Sigmoid colon (tissue), 7 donors: ENCODE measurements around the gene CNKSR1. TPM values are rescaled to one million over a fixed set of nuclear protein-coding genes. Genes with fewer than 3 reads are reported as not detected.
"Not testable (repeated sequence)": the region's sequence is repeated elsewhere in the genome, so short reads cannot be mapped to it uniquely, and the experiment has no call there.

Source experiments
- DNase-seq: peaks from one replicate; pipeline ENCODE4 v3.0.0-alpha.2; 2019
- H3K27ac ChIP-seq, 4 donors: fragments of 200-600 bp; sonication (generic); one replicate each; pipeline ENCODE4 v1.5.1; 2016 to 2019; ENCODE audit warnings: mild to moderate bottlenecking in 1 of 4
- H3K27me3 ChIP-seq, 3 donors: fragments of 200-600 bp; sonication (generic); one replicate each; pipeline ENCODE4 v1.5.1; 2019; ENCODE audit warnings: mild to moderate bottlenecking in 1 of 3
- H3K36me3 ChIP-seq, 4 donors: fragments of 200-600 bp; sonication (generic); one replicate each; pipeline ENCODE4 v1.5.1; 2016 to 2019
- H3K4me1 ChIP-seq, 4 donors: fragments of 200-600 bp; sonication (generic); one replicate each; pipeline ENCODE4 v1.5.1; 2017 to 2019
- H3K4me3 ChIP-seq, 4 donors: fragments of 200-600 bp; sonication (generic); one replicate each; pipeline ENCODE4 v1.5.1; 2017 to 2019; ENCODE audit warnings: mild to moderate bottlenecking in 2 of 4, moderate library complexity in 1 of 4
- H3K9me3 ChIP-seq, 4 donors: fragments of 200-600 bp in 3 of 4; sonication (generic) in 3 of 4; one replicate each; pipeline versions ENCODE4 v1.5.1 to v1.6.1; 2013 to 2019
- EP300 ChIP-seq, 4 donors: sonication (generic); formaldehyde crosslinking; IDR thresholded peaks; one replicate each; pipeline ENCODE4 v1.6.1; 2017; ENCODE audit warnings: antibody characterized with exemption in 4 of 4
- POLR2A ChIP-seq, 2 donors: fragments of 450-650 bp; IDR thresholded peaks; one replicate each; pipeline ENCODE4 v1.6.1; 2016; ENCODE audit warnings: antibody characterized with exemption in 2 of 2, mild to moderate bottlenecking in 2 of 2, moderate library complexity in 2 of 2
- POLR2AphosphoS5 ChIP-seq, 4 donors: sonication (generic); formaldehyde crosslinking; IDR thresholded peaks; one replicate each; pipeline ENCODE4 v1.6.1; 2017; ENCODE audit warnings: antibody characterized with exemption in 4 of 4
- WGBS, 2 donors: extraction: QIAGEN DNeasy Blood & Tissue Kit; methylation state at CpG; one replicate each; pipeline ENCODE4 v1.1.7; 2013; 5-methylcytosine and 5-hydroxymethylcytosine counted together
- intact Hi-C: fragments of 100-400 bp; cut with DNase I; formaldehyde crosslinking; loops from one replicate; pipeline ENCODE4 v1.15.1; 2023
- polyA plus RNA-seq, 3 donors: library from polyadenylated mRNA; stranded (reverse); fragments of 200-250 nt; gene quantifications; one replicate each; pipeline ENCODE4 v1.2.3, GENCODE V29; 2013
- total RNA-seq, 4 donors: library from RNA; depleted of rRNA; stranded (reverse); fragments of >200 nt; gene quantifications; one replicate each; pipeline ENCODE4 v1.1.0, GENCODE V29; 2016
- TF ChIP-seq, protein P1 (sequence below), 4 experiments: fragments of 450-650 bp in 3 of 4; fragments of 200-600 bp in 1 of 4; IDR thresholded peaks; one replicate each; pipeline ENCODE4 v1.5.1; 2016 to 2019; ENCODE audit warnings: antibody characterized with exemption in 4 of 4, mild to moderate bottlenecking in 3 of 4, moderate library complexity in 2 of 4
- donor health status: healthy with polysubstance abuse.
- donor health status: Bipolar disorder and iron deficiency.
- donor health status: healthy.

Gene CNKSR1
- total and polyA plus RNA-seq, 7 donors: 0.82 to 29.0 (median 9.3) TPM; not detected in 1

DNA sequence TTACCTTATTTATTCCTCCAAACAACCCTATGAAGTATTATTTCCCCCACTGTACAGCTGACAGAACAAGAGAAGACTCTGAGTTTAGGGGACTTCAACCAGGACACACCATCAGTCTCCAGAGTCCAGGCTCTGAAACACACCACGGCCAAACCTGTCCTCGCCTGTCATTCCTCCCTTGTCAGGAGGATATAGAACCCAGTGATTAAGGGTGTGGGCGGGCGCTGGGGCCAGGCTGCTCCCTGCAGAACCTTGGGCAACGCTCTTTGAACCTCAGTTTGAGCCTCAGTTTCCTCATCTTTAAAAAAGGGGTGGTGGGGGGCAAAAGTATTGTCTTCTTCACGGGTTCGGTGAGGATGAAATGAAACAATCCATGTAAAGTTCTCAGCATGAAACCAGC lies 47.3 kb downstream of the CNKSR1 start:
- TF ChIP-seq POLR2A (IDR thresholded peaks at IDR 0.05): no peak
- no peak for TF ChIP-seq POLR2AphosphoS5 (IDR thresholded peaks at IDR 0.05)
- TF ChIP-seq EP300 (IDR thresholded peaks at IDR 0.05): no peak
- TF ChIP-seq, protein P1, sequence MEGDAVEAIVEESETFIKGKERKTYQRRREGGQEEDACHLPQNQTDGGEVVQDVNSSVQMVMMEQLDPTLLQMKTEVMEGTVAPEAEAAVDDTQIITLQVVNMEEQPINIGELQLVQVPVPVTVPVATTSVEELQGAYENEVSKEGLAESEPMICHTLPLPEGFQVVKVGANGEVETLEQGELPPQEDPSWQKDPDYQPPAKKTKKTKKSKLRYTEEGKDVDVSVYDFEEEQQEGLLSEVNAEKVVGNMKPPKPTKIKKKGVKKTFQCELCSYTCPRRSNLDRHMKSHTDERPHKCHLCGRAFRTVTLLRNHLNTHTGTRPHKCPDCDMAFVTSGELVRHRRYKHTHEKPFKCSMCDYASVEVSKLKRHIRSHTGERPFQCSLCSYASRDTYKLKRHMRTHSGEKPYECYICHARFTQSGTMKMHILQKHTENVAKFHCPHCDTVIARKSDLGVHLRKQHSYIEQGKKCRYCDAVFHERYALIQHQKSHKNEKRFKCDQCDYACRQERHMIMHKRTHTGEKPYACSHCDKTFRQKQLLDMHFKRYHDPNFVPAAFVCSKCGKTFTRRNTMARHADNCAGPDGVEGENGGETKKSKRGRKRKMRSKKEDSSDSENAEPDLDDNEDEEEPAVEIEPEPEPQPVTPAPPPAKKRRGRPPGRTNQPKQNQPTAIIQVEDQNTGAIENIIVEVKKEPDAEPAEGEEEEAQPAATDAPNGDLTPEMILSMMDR (IDR thresholded peaks at IDR 0.05): no peak
- peaks cover 0 to 11% (median 10%) of the 10 kb centered on the region in 4 donors for H3K4me1 ChIP-seq
- peaks cover 7 to 46% (median 16%) of the 10 kb centered on the region in 3 donors for H3K27me3 ChIP-seq
- 67 to 82% methylated on average over 7 of the region's 7 CpGs for WGBS, 2 donors
- H3K9me3 ChIP-seq: no peaks in the 10 kb centered on the region
- H3K4me3 ChIP-seq: peak overlapping the region in 1 of 4 donors; percentile 41
- intact Hi-C loops: no loop called here
- DNase-seq: peak; percentile 10
- no peak overlapping the region for H3K27ac ChIP-seq
- H3K36me3 ChIP-seq: no peaks in the 10 kb centered on the region

DNA sequence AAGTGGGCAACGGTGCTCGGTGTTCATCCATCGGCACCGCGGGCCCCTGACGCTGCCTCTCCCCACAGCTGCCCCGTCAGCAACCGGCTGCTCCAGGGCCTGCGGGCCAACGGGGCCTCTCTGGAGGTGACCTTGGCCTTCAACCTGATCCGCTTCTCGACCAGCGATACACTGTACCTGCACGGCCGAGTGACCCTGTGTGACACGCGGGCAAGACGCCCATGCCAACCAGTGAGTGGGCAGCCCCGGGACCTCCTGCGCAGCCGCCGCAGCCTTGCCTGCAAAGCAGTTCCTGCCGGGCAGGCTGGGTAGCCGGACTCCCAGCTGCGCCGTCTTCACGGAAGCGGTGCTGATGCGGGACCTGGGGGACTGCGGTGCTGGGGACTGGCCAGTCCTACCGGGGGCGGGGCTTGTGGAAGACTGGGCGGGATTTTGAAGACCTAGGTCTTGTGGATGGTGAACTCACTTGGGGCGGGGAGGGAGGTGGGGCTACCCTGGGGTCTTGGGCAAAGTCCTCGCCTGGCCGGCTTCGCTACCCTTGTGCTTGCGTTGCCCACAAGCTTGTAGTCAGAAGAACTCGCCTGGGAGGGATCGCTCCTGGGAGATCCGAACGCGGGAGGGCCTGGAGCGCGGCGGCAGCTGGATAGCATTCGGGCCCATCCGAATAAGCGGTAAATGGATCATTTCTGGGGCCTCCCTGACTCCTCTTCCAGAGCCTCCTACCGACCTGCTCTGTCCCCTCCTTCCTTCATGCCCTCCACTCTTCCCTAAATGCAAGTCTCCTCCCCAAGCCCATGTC lies 47.9 kb downstream of the CNKSR1 start:
- DNase-seq: peak; percentile 70
- peak overlapping the region in 3 of 4 donors; percentile 34 to 41 (median 39) for H3K4me3 ChIP-seq
- intact Hi-C loops: no loop called here
- WGBS, 2 donors: 4 to 9% methylated on average over 50 of the region's 50 CpGs
- TF ChIP-seq POLR2AphosphoS5 (IDR thresholded peaks at IDR 0.05): no peak
- no peak for TF ChIP-seq POLR2A (IDR thresholded peaks at IDR 0.05)
- TF ChIP-seq, protein P1 (IDR thresholded peaks at IDR 0.05): no peak
- no peak for TF ChIP-seq EP300 (IDR thresholded peaks at IDR 0.05)
- peaks cover 7 to 46% (median 16%) of the 10 kb centered on the region in 3 donors for H3K27me3 ChIP-seq
- H3K36me3 ChIP-seq: no peaks in the 10 kb centered on the region
- H3K27ac ChIP-seq: no peak overlapping the region
- H3K9me3 ChIP-seq: no peaks in the 10 kb centered on the region
- H3K4me1 ChIP-seq: peaks cover 0 to 11% (median 10%) of the 10 kb centered on the region in 4 donors

DNA sequence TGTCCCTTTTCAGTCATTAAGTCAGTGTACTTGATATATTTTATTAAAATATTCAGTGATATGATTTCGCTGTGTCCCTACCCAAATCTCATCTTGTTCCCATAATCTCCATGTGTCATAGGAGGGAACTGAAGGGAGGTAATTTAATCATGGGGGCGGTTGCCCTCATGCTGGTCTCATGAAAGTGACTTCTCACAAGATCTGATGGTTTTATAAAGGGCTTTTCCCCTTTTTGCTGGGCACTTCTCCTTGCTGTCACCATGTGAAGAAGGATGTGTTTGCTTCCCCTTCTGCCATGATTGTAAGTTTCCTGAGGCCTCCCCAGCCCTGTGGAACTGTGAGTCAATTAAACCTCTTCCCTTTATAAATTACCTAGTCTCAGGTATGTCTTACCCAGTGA lies 53.4 kb downstream of the CNKSR1 start:
- peaks cover 0 to 14% (median 9%) of the 10 kb centered on the region in 4 donors for H3K4me1 ChIP-seq
- not testable (repeated sequence) for H3K36me3 ChIP-seq, H3K4me3 ChIP-seq, DNase-seq, H3K27ac ChIP-seq, H3K9me3 ChIP-seq
- H3K27me3 ChIP-seq: peaks cover 5 to 34% (median 7%) of the 10 kb centered on the region in 3 donors
- intact Hi-C loops: loop anchor here (5.0 kb wide), 2 partner anchors 52 to 118 kb away; partner anchors contain the start of genes PDIK1L and SH3BGRL3
- WGBS, 2 donors: 82 to 89% methylated on average over 2 of the region's 2 CpGs

DNA sequence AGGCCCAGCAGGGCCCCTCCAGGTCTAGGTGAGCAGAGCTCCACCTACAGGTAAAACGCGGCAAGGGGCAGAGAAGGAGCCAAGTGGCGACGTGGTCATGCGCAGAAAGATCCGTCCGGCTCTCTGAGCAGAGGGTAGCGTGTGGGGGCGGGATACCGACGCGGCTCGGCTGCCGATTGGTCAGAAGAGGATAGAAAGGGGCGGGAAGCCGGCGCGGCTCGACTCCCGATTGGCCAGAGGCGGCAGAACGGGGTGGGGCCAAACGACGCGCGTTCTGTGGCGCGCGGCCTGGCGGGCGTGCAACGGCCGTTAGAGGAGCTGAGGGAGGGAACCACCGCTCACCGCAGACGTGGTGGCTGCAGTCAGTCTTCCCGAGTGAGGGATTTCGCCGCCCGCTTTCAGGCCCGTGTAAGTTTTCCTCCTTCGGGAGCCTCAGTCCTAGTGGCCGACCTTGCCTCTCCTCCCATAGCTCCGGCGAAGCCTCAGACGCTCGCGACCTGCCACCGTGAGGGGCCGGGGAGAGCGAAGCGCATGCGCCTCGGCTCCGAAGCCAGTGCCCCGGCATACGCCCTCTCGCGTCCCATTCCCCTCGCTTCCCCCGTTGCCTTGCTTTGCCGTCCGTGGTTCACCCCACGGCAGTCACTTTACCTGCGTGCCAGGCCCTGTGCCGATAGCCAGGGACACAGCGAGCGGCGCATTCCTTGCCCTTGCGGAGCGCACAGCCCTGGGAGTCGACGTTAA lies 56.8 kb downstream of the CNKSR1 start, which contains the start of gene CEP85:
Gene CEP85, plus strand, starts transcription at position 298 of the 741 bp plus-strand sequence. CDS start 5,584 bp downstream, outside the sequence.
- Histone ChIP-seq H3K36me3 (no peaks in the 10 kb centered on the region), H3K4me1 (peaks cover 0 to 13% (median 8%) of the 10 kb centered on the region in 4 donors), H3K27me3 (peaks cover 0 to 3% (median 0%) of the 10 kb centered on the region in 3 donors), H3K27ac (peak within 1 kb of the TSS; percentile 89 to 94 (median 90)), H3K4me3 (peak within 1 kb of the TSS; percentile 58 to 67 (median 60)), H3K9me3 (no peaks in the 10 kb centered on the region)
- TF ChIP-seq EP300 (IDR thresholded peaks at IDR 0.05) (no peak), POLR2AphosphoS5 (IDR thresholded peaks at IDR 0.05) (peak; percentile 79 to 94 (median 87)), POLR2A (IDR thresholded peaks at IDR 0.05) (peak; percentile 54 to 80)
- TF ChIP-seq, protein P1 (IDR thresholded peaks at IDR 0.05): peak in 3 of 4 experiments; percentile 33 to 79 (median 66)
- WGBS, 2 donors: 0% methylated on average over 73 of the region's 73 CpGs
- intact Hi-C loops: loop anchor here (2.0 to 5.0 kb wide), 3 partner anchors 48 to 122 kb away; partner anchors contain the start of genes C1orf232, PDIK1L, SH3BGRL3 and ZNF593
- peak; percentile 99 for DNase-seq
